ENCODE results near the gene MBNL1. TPM values are rescaled to one million over a fixed set of nuclear protein-coding genes. Genes with fewer than 3 reads are reported as not detected.

MBNL1 gene
- total and polyA plus RNA-seq, 2 of the 4 experiments (the other 2 are of a cell fraction) = 127 to 664 TPM

- TF ChIP-seq RAD21 (IDR thresholded peaks at IDR 0.05; ENCODE audit: low read length) (no peak), NFE2L2 (IDR thresholded peaks at IDR 0.05; ENCODE audit: low read depth, low read length) (no peak), BHLHE40 (IDR thresholded peaks at IDR 0.05; ENCODE audit: low read depth, low read length) (no peak), CTCF (conservative IDR thresholded peaks at IDR 0.05; ENCODE audit: low read depth, low read length) (no peak)
- ChIA-PET CTCF (no interaction called here), POLR2A (ENCODE audit: unreplicated experiment) (no interaction called here)
- H3K14ac ChIP-seq (replicated peaks; ENCODE audit: low read depth, low read length) = no peak overlapping the region
- no peak overlapping the region for H3K4ac ChIP-seq (ENCODE audit: low read depth, low read length)
- H4K8ac ChIP-seq (ENCODE audit: low read depth in 2 of 2, low read length in 2 of 2) = no peak overlapping the region
- no peaks in the 10 kb centered on the region for H3K9me3 ChIP-seq (ENCODE audit: control insufficient read depth, insufficient read depth, low read length)
- peaks cover 2% of the 10 kb centered on the region; the same call in 1 of the 2 replicates for H3K36me3 ChIP-seq (ENCODE audit: control insufficient read depth, insufficient read depth, low read length)
- H3K23ac ChIP-seq (ENCODE audit: low read depth, low read length) = no peak overlapping the region
- H3K27me3 ChIP-seq (ENCODE audit: control insufficient read depth, insufficient read depth, low read length) = no peaks in the 10 kb centered on the region
- H2AK9ac ChIP-seq (replicated peaks; ENCODE audit: low read depth, low read length, poor library complexity) = no peak overlapping the region
- H2BK15ac ChIP-seq (ENCODE audit: low read depth, low read length) = no peak overlapping the region
- intact Hi-C loops (cut with micrococcal nuclease) = no loop called here
- no peak overlapping the region for H2AFZ ChIP-seq (replicated peaks; ENCODE audit: low read length, poor library complexity)
- no peak overlapping the region for H2AK5ac ChIP-seq (ENCODE audit: low read depth, low read length)
- ATAC-seq (ENCODE audit: low read depth) = no peak
- no peak overlapping the region for H4K91ac ChIP-seq (ENCODE audit: insufficient read depth, low read depth, low read length)
- H2BK120ac ChIP-seq (ENCODE audit: low read depth, low read length) = no peak overlapping the region
- no peak overlapping the region; the same call in 1 of the 2 replicates for H3K18ac ChIP-seq (ENCODE audit: low read depth, low read length)
- no peak overlapping the region for H3K4me2 ChIP-seq (ENCODE audit: low read depth, low read length)
- H3K56ac ChIP-seq (ENCODE audit: extremely low read depth, insufficient read depth, low read length) = no peak overlapping the region
- H4K5ac ChIP-seq (ENCODE audit: low read depth, low read length) = no peak overlapping the region
- peaks cover 11% of the 10 kb centered on the region; the same call in 1 of the 2 replicates for H3K4me1 ChIP-seq (ENCODE audit: control insufficient read depth, insufficient read depth, low read length)
- peaks cover 38% of the 10 kb centered on the region for H4K20me1 ChIP-seq (ENCODE audit: insufficient read depth, low read length)
- no peak overlapping the region for H2BK20ac ChIP-seq (ENCODE audit: low read depth, low read length)
- no peak overlapping the region for H3K27ac ChIP-seq (ENCODE audit: insufficient read depth, low read length)
- H3K9me1 ChIP-seq (ENCODE audit: insufficient read depth, low read length) = peaks cover 16% of the 10 kb centered on the region
- H3K79me1 ChIP-seq (ENCODE audit: low read depth in 1 of 2, low read length in 2 of 2) = peaks cover 17 to 55% of the 10 kb centered on the region in 2 experiments
- no peak overlapping the region for H3K9ac ChIP-seq (ENCODE audit: low read depth, low read length)
- H3K4me3 ChIP-seq (ENCODE audit: insufficient read depth, low read depth, low read length) = no peak overlapping the region
- in situ Hi-C loops (cut with MboI; ENCODE audit: low sequenced_read_pairs) = no loop called here
- no peak overlapping the region for H2BK5ac ChIP-seq (ENCODE audit: low read depth, low read length, poor library complexity, severe bottlenecking)
- dilution Hi-C loops (cut with HindIII; ENCODE audit: low sequenced_read_pairs, unreplicated experiment) = no loop called here
- no TSS peak for BruUV-seq (replicated peaks)
- DNase-seq = no peak
- no CpG with 5 or more reads among the region's 4 CpGs for WGBS, 2 experiments (ENCODE audit: extremely low coverage in 2 of 2, insufficient read length in 1 of 2)
Measured at GRCh38 chr3:152350776-152351175, 82.0 kb downstream of the MBNL1 start.
